MM.1S (cell line): ENCODE measurements around the gene IQGAP2.

Source experiments
- DNase-seq: peaks from one replicate; pipeline ENCODE4 v3.0.0-alpha.2; 2015
- H2AFZ ChIP-seq: fragments of 300-600 bp; sonication (generic); 2 replicates; pipeline ENCODE4 v1.6.0; 2016; ENCODE audit warnings: antibody characterized with exemption, low read length
- H3F3A ChIP-seq: fragments of 300-600 bp; sonication (generic); 2 replicates; pipeline ENCODE4 v1.6.1; 2016; ENCODE audit warnings: mild to moderate bottlenecking, antibody characterized with exemption, low read length, moderate library complexity, mixed read lengths; ENCODE audit not compliant: insufficient read depth
- H3K27ac ChIP-seq: fragments of 300-600 bp; sonication (generic); 2 replicates; pipeline ENCODE4 v1.5.1; 2016; ENCODE audit warnings: mild to moderate bottlenecking, low read length
- H3K27me3 ChIP-seq: fragments of 300-600 bp; sonication (generic); replicated peaks from 2 replicates; pipeline ENCODE4 v1.6.0; 2016; ENCODE audit warnings: low read length; ENCODE audit not compliant: insufficient read depth
- H3K36me3 ChIP-seq: fragments of 300-600 bp; sonication (generic); replicated peaks from 2 replicates; pipeline ENCODE4 v1.6.1; 2016; ENCODE audit warnings: mild to moderate bottlenecking, low read length, mixed read lengths; ENCODE audit not compliant: insufficient read depth
- H3K4me1 ChIP-seq: fragments of 300-600 bp; sonication (generic); 2 replicates; pipeline ENCODE4 v1.6.1; 2016; ENCODE audit warnings: low read length, mixed read lengths
- H3K4me2 ChIP-seq: fragments of 300-600 bp; sonication (generic); 2 replicates; pipeline ENCODE4 v1.6.0; 2016; ENCODE audit warnings: low read depth, low read length
- H3K4me3 ChIP-seq: fragments of 300-600 bp; sonication (generic); 2 replicates; pipeline ENCODE4 v1.5.1; 2016; ENCODE audit warnings: low read length, mixed read lengths
- H3K79me2 ChIP-seq: fragments of 300-600 bp; sonication (generic); 2 replicates; pipeline ENCODE4 v1.6.1; 2016; ENCODE audit warnings: mixed run types, low read length, mixed read lengths
- H3K9ac ChIP-seq: fragments of 300-600 bp; sonication (generic); 2 replicates; pipeline ENCODE4 v1.6.1; 2016; ENCODE audit warnings: low read length, mixed read lengths
- H3K9me2 ChIP-seq: fragments of 300-600 bp; sonication (generic); replicated peaks from 2 replicates; pipeline ENCODE4 v1.6.1; 2016; ENCODE audit warnings: mild to moderate bottlenecking, low read length, mixed read lengths; ENCODE audit not compliant: insufficient read depth
- H3K9me3 ChIP-seq: fragments of 300-600 bp; sonication (generic); replicated peaks from 2 replicates; pipeline ENCODE4 v1.6.1; 2016; ENCODE audit warnings: mild to moderate bottlenecking, low read length, mixed read lengths; ENCODE audit not compliant: insufficient read depth
- H4K20me1 ChIP-seq: fragments of 300-600 bp; sonication (generic); 2 replicates; pipeline ENCODE4 v1.6.1; 2016; ENCODE audit warnings: mild to moderate bottlenecking, low read length, moderate library complexity, mixed read lengths; ENCODE audit not compliant: insufficient read depth
- CTCF ChIP-seq: fragments of 300-600 bp; sonication (generic); IDR thresholded peaks from 2 replicates; pipeline ENCODE4 v1.5.1; 2016; ENCODE audit warnings: antibody characterized with exemption, low read length, mixed read lengths
- EZH2 ChIP-seq: fragments of 300-600 bp; sonication (generic); optimal IDR thresholded peaks from 2 replicates; pipeline ENCODE3; 2017; ENCODE audit warnings: low read depth, mild to moderate bottlenecking, antibody characterized with exemption, low read length, mixed read lengths
- EZH2phosphoT487 ChIP-seq: fragments of 300-600 bp; sonication (generic); IDR thresholded peaks from 2 replicates; pipeline ENCODE4 v1.6.1; 2018; ENCODE audit warnings: antibody characterized with exemption, low read length

The IQGAP2 gene

GRCh38 chr5:76724871-76725270, 321.8 kb downstream of the IQGAP2 start:
- Histone ChIP-seq H3K36me3 (no peaks in the 10 kb centered on the region), H3K4me3 (no peak overlapping the region), H3F3A (peaks cover 9% of the 10 kb centered on the region), H2AFZ (no peak overlapping the region), H3K9me3 (no peaks in the 10 kb centered on the region), H3K9me2 (no peaks in the 10 kb centered on the region), H3K9ac (no peak overlapping the region), H4K20me1 (no peaks in the 10 kb centered on the region), H3K27me3 (no peaks in the 10 kb centered on the region), H3K4me2 (no peak overlapping the region), H3K4me1 (peaks cover 17% of the 10 kb centered on the region), H3K79me2 (no peaks in the 10 kb centered on the region), H3K27ac (no peak overlapping the region)
- no peak for DNase-seq
- TF ChIP-seq CTCF (no peak), EZH2phosphoT487 (no peak), EZH2 (no peak)

GRCh38 chr5:76728965-76729364, 325.9 kb downstream of the IQGAP2 start:
- H2AFZ ChIP-seq: no peak overlapping the region
- TF ChIP-seq EZH2phosphoT487: no peak
- TF ChIP-seq EZH2: no peak
- TF ChIP-seq CTCF: no peak
- no peak overlapping the region for H3K4me3 ChIP-seq
- H3K79me2 ChIP-seq: no peaks in the 10 kb centered on the region
- no peaks in the 10 kb centered on the region for H3K27me3 ChIP-seq
- H3F3A ChIP-seq: no peaks in the 10 kb centered on the region
- H3K4me1 ChIP-seq: no peaks in the 10 kb centered on the region
- no peak for DNase-seq
- H3K9me3 ChIP-seq: no peaks in the 10 kb centered on the region
- no peaks in the 10 kb centered on the region for H3K9me2 ChIP-seq
- H3K36me3 ChIP-seq: no peaks in the 10 kb centered on the region
- no peak overlapping the region for H3K9ac ChIP-seq
- no peaks in the 10 kb centered on the region for H4K20me1 ChIP-seq
- no peak overlapping the region for H3K4me2 ChIP-seq
- H3K27ac ChIP-seq: no peak overlapping the region

GRCh38 chr5:76729373-76730290, 326.5 kb downstream of the IQGAP2 start:
- TF ChIP-seq CTCF: no peak
- no peak for TF ChIP-seq EZH2phosphoT487
- TF ChIP-seq EZH2: no peak
- Histone ChIP-seq H3F3A (no peaks in the 10 kb centered on the region), H2AFZ (no peak overlapping the region), H4K20me1 (no peaks in the 10 kb centered on the region), H3K4me3 (no peak overlapping the region), H3K27ac (no peak overlapping the region), H3K9me3 (no peaks in the 10 kb centered on the region), H3K4me2 (no peak overlapping the region), H3K9me2 (no peaks in the 10 kb centered on the region), H3K9ac (no peak overlapping the region), H3K4me1 (no peaks in the 10 kb centered on the region), H3K79me2 (no peaks in the 10 kb centered on the region), H3K27me3 (no peaks in the 10 kb centered on the region), H3K36me3 (no peaks in the 10 kb centered on the region)
- DNase-seq: no peak
